Loucy (cell line): ENCODE data around the gene CLSTN3.
A peak's percentile ranks its signal among the peaks of the same experiment; 100 is the strongest.
"Not testable (repeated sequence)": the region's sequence is repeated elsewhere in the genome, so short reads cannot be mapped to it uniquely, and the experiment has no call there.

Experiments
- H2AFZ ChIP-seq: fragments of 200-600 bp; sonication (generic); 2 replicates; pipeline ENCODE4 v1.6.0; 2016; ENCODE audit warnings: antibody characterized with exemption, mild to moderate bottlenecking, low read length, moderate library complexity
- H3F3A ChIP-seq: fragments of 200-600 bp; 2 replicates; pipeline ENCODE4 v1.6.0; 2016; ENCODE audit warnings: antibody characterized with exemption, low read depth, mild to moderate bottlenecking
- H3K27me3 ChIP-seq: fragments of 200-600 bp; sonication (generic); 2 replicates; pipeline ENCODE4 v1.6.1; 2014; ENCODE audit warnings: low read length, mild to moderate bottlenecking; ENCODE audit not compliant: insufficient read depth, poor library complexity, severe bottlenecking
- H3K36me3 ChIP-seq: fragments of 200-600 bp; sonication (generic); 2 replicates; pipeline ENCODE4 v1.6.1; 2016; ENCODE audit warnings: low read length; ENCODE audit not compliant: insufficient read depth
- H3K4me1 ChIP-seq: fragments of 200-600 bp; sonication (generic); 2 replicates; pipeline ENCODE4 v1.5.1; 2014; ENCODE audit warnings: low read length, mild to moderate bottlenecking; ENCODE audit not compliant: insufficient read depth, poor library complexity, severe bottlenecking
- H3K4me2 ChIP-seq: fragments of 200-600 bp; sonication (generic); 2 replicates; pipeline ENCODE4 v1.6.0; 2014; ENCODE audit warnings: antibody characterized with exemption, low read length, low read depth, mild to moderate bottlenecking; ENCODE audit not compliant: poor library complexity, severe bottlenecking
- H3K4me3 ChIP-seq: fragments of 200-600 bp; sonication (generic); 2 replicates; pipeline ENCODE4 v1.5.1; 2014; ENCODE audit warnings: low read length, mild to moderate bottlenecking, mixed read lengths; ENCODE audit not compliant: poor library complexity, severe bottlenecking
- H3K79me2 ChIP-seq: fragments of 200-600 bp; sonication (generic); 2 replicates; pipeline ENCODE4 v1.6.1; 2014; ENCODE audit warnings: low read length; ENCODE audit not compliant: insufficient read depth
- H3K9ac ChIP-seq: fragments of 200-600 bp; sonication (generic); 2 replicates; pipeline ENCODE4 v1.6.0; 2014; ENCODE audit warnings: mild to moderate bottlenecking, low read depth, low read length, moderate library complexity; ENCODE audit not compliant: poor library complexity, severe bottlenecking
- H3K9me2 ChIP-seq: fragments of 200-600 bp; sonication (generic); replicated peaks from 2 replicates; pipeline ENCODE4 v1.6.1; 2016; ENCODE audit warnings: low read depth, low read length, mixed read lengths
- H3K9me3 ChIP-seq: fragments of 200-600 bp; sonication (generic); 2 replicates; pipeline ENCODE4 v1.6.1; 2014; ENCODE audit warnings: mild to moderate bottlenecking, antibody characterized with exemption, low read length, low read depth; ENCODE audit not compliant: insufficient read depth
- H4K20me1 ChIP-seq: fragments of 200-600 bp; sonication (generic); 2 replicates; pipeline ENCODE4 v1.6.0; 2014; ENCODE audit warnings: antibody characterized with exemption, low read length, mild to moderate bottlenecking; ENCODE audit not compliant: insufficient read depth, poor library complexity, severe bottlenecking
- EZH2phosphoT487 ChIP-seq: fragments of 200-600 bp; IDR thresholded peaks from 2 replicates; pipeline ENCODE4 v1.6.1; 2018; ENCODE audit warnings: antibody characterized with exemption, mild to moderate bottlenecking, moderate library complexity, borderline replicate concordance
- TF ChIP-seq, protein P1 (sequence below): fragments of 200-600 bp; sonication (generic); conservative IDR thresholded peaks from 2 replicates; pipeline ENCODE4 v1.5.1; 2014; ENCODE audit warnings: mild to moderate bottlenecking, antibody characterized with exemption, low read length

Gene CLSTN3

DNA sequence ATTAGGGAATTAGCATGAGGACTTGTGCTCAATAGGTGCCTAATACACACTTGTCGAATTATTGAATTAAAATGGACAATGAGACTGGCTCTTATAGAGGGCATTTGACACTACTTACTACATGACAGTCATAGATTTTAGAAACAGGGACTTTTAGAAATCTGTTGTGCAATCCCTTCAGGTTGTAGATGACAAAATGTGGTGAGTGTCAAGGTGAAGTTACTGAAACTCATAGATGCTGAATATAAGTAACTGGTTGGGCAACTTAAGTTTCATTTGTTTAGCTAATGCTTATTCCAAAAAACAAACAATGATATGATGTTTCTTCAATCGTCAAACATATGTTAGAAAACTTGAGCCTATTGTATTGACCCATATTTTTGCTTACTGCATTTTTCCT, 46.4 kb downstream of the CLSTN3 start:
- H3K9me3 ChIP-seq, result peaks cover 4% of the 10 kb centered on the region; the same call in 1 of the 2 replicates
- no peaks in the 10 kb centered on the region for H3F3A ChIP-seq
- H3K9me2 ChIP-seq, result no peaks in the 10 kb centered on the region
- H3K4me1 ChIP-seq, result no peaks in the 10 kb centered on the region
- H3K4me2 ChIP-seq, result no peak overlapping the region
- no peak overlapping the region for H3K4me3 ChIP-seq
- H3K27me3 ChIP-seq, result no peaks in the 10 kb centered on the region
- H3K9ac ChIP-seq, result no peak overlapping the region
- no peaks in the 10 kb centered on the region for H3K36me3 ChIP-seq
- TF ChIP-seq, protein P1, sequence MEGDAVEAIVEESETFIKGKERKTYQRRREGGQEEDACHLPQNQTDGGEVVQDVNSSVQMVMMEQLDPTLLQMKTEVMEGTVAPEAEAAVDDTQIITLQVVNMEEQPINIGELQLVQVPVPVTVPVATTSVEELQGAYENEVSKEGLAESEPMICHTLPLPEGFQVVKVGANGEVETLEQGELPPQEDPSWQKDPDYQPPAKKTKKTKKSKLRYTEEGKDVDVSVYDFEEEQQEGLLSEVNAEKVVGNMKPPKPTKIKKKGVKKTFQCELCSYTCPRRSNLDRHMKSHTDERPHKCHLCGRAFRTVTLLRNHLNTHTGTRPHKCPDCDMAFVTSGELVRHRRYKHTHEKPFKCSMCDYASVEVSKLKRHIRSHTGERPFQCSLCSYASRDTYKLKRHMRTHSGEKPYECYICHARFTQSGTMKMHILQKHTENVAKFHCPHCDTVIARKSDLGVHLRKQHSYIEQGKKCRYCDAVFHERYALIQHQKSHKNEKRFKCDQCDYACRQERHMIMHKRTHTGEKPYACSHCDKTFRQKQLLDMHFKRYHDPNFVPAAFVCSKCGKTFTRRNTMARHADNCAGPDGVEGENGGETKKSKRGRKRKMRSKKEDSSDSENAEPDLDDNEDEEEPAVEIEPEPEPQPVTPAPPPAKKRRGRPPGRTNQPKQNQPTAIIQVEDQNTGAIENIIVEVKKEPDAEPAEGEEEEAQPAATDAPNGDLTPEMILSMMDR, result no peak
- TF ChIP-seq EZH2phosphoT487, result no peak
- H3K79me2 ChIP-seq, result no peaks in the 10 kb centered on the region
- H4K20me1 ChIP-seq, result no peaks in the 10 kb centered on the region
- no peak overlapping the region for H2AFZ ChIP-seq

DNA sequence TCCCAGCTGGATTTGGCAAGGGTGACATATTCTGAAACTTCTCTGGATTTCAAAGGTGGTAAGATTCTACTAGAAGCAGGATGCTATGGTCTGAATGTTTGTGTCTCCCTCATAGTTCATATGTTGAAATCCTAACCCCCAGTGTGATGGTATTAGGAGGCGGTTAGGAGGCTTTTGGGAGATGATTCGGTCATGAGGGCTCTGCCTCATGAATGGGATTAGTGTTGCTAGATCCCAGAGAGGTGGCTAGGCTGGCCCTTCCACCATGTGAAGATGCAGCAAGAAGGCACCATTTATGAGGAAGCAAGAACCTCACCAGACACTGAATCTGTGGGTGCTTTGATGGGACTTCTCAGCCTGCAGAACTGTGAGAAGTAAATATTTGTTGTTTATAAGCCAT, 48.3 kb downstream of the CLSTN3 start:
- Histone ChIP-seq H3K79me2 (no peaks in the 10 kb centered on the region), H4K20me1 (no peaks in the 10 kb centered on the region), H3K36me3 (no peaks in the 10 kb centered on the region), H3K4me2 (no peak overlapping the region), H3K9me2 (no peaks in the 10 kb centered on the region), H3K9ac (no peak overlapping the region), H3F3A (no peaks in the 10 kb centered on the region), H3K4me1 (no peaks in the 10 kb centered on the region), H2AFZ (no peak overlapping the region), H3K27me3 (no peaks in the 10 kb centered on the region), H3K9me3 (no peaks in the 10 kb centered on the region), H3K4me3 (no peak overlapping the region)
- TF ChIP-seq EZH2phosphoT487, result no peak
- TF ChIP-seq, protein P1, result no peak

DNA sequence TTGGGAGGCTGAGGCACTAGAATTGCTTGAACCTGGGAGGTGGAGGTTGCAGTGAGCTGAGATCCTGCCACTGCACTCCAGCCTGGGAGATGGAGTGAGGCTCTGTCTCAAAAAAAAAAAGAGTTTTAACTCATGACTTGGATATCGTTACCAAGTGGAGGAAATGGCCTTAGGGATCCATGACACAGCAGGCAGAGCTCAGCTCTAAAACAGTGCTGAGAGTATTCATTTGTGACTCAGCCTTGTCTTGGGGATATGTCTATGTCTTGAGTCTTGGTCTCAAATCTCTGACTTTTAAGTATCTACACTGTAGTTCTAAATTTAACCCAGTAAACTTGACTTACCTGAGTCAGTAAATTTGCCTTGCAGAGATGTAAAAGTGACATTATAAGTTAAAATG, 50.5 kb downstream of the CLSTN3 start:
- TF ChIP-seq EZH2phosphoT487, result no peak
- TF ChIP-seq, protein P1, result no peak

DNA sequence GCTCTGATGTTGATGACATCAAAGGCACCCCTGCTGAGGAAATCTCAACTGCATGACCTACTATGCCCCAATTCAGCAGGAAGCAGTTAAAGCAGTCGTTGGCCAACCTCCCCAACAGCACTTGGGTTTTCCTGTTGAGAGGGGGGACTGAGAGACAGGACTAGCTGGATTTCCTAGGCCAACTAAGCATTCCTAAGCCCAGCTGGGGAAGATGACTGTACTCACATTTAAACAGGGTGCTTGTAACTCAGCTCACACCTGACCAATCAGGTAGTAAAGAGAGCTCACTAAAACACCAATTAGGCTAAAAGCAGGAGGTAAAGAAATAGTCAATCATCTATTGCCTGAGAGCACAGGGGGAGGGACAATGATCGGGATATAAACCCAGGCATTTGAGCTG, 55.9 kb downstream of the CLSTN3 start:
- H3K36me3 ChIP-seq, H3K9me3 ChIP-seq, H4K20me1 ChIP-seq, H3K4me3 ChIP-seq, H3F3A ChIP-seq, H3K9me2 ChIP-seq, H3K27me3 ChIP-seq: not testable (repeated sequence)
- Histone ChIP-seq H3K4me1 (peaks cover 39% of the 10 kb centered on the region), H3K9ac (peak overlapping the region; percentile 47), H3K79me2 (peaks cover 18% of the 10 kb centered on the region; the same call in 1 of the 2 replicates), H2AFZ (peak overlapping the region; percentile 64), H3K4me2 (peak overlapping the region; percentile 45)

More for the DNA sequence above, 50.5 kb downstream of the CLSTN3 start:
- no peak overlapping the region for H3K9ac ChIP-seq
- no peaks in the 10 kb centered on the region for H3K36me3 ChIP-seq
- no peaks in the 10 kb centered on the region for H3K79me2 ChIP-seq
- no peaks in the 10 kb centered on the region for H3K9me3 ChIP-seq
- no peak overlapping the region for H3K4me3 ChIP-seq
- H3K4me1 ChIP-seq, result peaks cover 6% of the 10 kb centered on the region
- H3F3A ChIP-seq, result no peaks in the 10 kb centered on the region
- H4K20me1 ChIP-seq, result no peaks in the 10 kb centered on the region
- H3K4me2 ChIP-seq, result no peak overlapping the region
- H3K27me3 ChIP-seq, result no peaks in the 10 kb centered on the region
- H3K9me2 ChIP-seq, result no peaks in the 10 kb centered on the region
- no peak overlapping the region for H2AFZ ChIP-seq
